ENCODE measurements around the gene RMND5B.

The RMND5B gene

GRCh38 chr5:178131446-178131996 lies 707 bp downstream of the RMND5B start:
- no peaks in the 10 kb centered on the region for H3K9me3 ChIP-seq (ENCODE audit: insufficient read depth, low read depth, low read length)
- WGBS, result 16% methylated on average over 10 of the region's 10 CpGs
- H3K36me3 ChIP-seq (ENCODE audit: insufficient read depth, low read length), result peaks cover 27% of the 10 kb centered on the region
- H3K4me1 ChIP-seq (ENCODE audit: insufficient read depth, low read length), result peaks cover 13% of the 10 kb centered on the region
- H3K9ac ChIP-seq (ENCODE audit: low read depth, low read length), result peak overlapping the region; percentile 94
- peak overlapping the region; percentile 80 for H3K4me3 ChIP-seq (ENCODE audit: low read length)
- H3K27me3 ChIP-seq (ENCODE audit: insufficient read depth, low read length), result no peaks in the 10 kb centered on the region
- peak overlapping the region; percentile 99 for H3K27ac ChIP-seq (ENCODE audit: low read depth, low read length)

DNA sequence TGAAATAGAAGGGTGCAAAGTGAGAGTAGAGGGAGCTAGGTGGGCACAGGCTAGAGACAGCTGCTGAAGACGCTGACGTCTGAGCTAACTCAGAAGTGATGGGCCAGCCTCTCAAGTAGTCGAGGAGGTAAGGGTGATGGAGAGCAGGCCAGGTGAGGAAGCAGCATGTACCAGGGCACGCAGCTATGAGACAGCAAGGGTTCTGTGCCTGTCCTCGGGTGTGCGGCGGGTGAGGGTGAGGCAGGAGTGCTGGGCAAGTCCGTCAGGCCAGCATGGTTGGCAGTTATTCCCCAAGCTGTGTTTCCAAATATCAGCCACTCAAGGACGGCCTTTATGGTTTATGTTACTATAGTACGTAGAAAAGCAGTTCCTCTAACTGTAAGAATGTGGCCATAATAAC lies 6.2 kb downstream of the RMND5B start:
- WGBS, result 91% methylated on average over 10 of the region's 10 CpGs
- H3K9ac ChIP-seq (ENCODE audit: low read depth, low read length), result no peak overlapping the region
- no peaks in the 10 kb centered on the region for H3K9me3 ChIP-seq (ENCODE audit: insufficient read depth, low read depth, low read length)
- no peak overlapping the region for H3K27ac ChIP-seq (ENCODE audit: low read depth, low read length)
- H3K36me3 ChIP-seq (ENCODE audit: insufficient read depth, low read length), result peaks cover 78% of the 10 kb centered on the region
- no peaks in the 10 kb centered on the region for H3K4me1 ChIP-seq (ENCODE audit: insufficient read depth, low read length)
- H3K4me3 ChIP-seq (ENCODE audit: low read length), result no peak overlapping the region
- no peaks in the 10 kb centered on the region for H3K27me3 ChIP-seq (ENCODE audit: insufficient read depth, low read length)

DNA sequence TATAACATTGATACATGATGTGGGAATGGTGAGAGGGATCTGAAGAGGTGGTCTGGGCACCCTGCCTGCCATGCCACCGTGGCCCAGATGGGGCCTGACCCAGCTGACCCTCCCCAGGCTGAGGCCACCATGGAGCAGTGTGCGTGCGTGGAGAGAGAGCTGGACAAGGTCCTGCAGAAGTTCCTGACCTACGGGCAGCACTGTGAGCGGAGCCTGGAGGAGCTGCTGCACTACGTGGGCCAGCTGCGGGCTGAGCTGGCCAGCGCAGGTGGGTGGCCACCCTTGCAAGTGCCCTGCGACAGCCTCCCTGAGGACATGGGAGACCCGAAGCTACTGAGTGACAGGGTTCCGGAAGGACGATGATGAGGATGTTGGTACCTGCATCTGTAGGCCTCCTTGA lies 7.2 kb downstream of the RMND5B start:
- Histone ChIP-seq H3K9ac (ENCODE audit: low read depth, low read length) (no peak overlapping the region), H3K36me3 (ENCODE audit: insufficient read depth, low read length) (peaks cover 88% of the 10 kb centered on the region), H3K9me3 (ENCODE audit: insufficient read depth, low read depth, low read length) (no peaks in the 10 kb centered on the region), H3K27me3 (ENCODE audit: insufficient read depth, low read length) (no peaks in the 10 kb centered on the region), H3K4me3 (ENCODE audit: low read length) (no peak overlapping the region), H3K27ac (ENCODE audit: low read depth, low read length) (no peak overlapping the region), H3K4me1 (ENCODE audit: insufficient read depth, low read length) (no peaks in the 10 kb centered on the region)
- WGBS, result 96% methylated on average over 12 of the region's 12 CpGs

DNA sequence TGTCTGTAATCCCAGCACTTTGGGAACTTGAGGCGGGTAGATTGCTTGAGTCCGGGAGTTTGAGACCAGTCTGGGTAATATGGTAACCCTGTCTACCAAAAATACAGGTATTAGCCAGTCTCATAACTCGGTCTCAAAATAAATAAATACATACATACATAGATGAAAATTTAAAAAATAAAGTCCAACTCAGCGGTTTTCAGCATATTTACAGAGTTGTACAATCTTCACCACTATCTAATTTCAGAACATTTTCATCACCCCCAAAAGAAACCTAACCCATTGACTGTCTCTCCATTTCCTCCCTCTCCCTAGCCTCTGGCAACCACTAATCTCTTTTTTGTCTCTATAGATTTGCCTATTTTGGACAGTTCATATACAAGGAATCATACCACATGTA lies 10.7 kb downstream of the RMND5B start:
- H3K4me3 ChIP-seq (ENCODE audit: low read length), result no peak overlapping the region
- H3K36me3 ChIP-seq (ENCODE audit: insufficient read depth, low read length), result peaks cover 95% of the 10 kb centered on the region
- H3K27me3 ChIP-seq (ENCODE audit: insufficient read depth, low read length), result no peaks in the 10 kb centered on the region
- H3K9ac ChIP-seq (ENCODE audit: low read depth, low read length), result no peak overlapping the region
- WGBS, result 93% methylated on average over 4 of the region's 4 CpGs
- no peaks in the 10 kb centered on the region for H3K4me1 ChIP-seq (ENCODE audit: insufficient read depth, low read length)
- H3K27ac ChIP-seq (ENCODE audit: low read depth, low read length), result no peak overlapping the region
- H3K9me3 ChIP-seq (ENCODE audit: insufficient read depth, low read depth, low read length), result no peaks in the 10 kb centered on the region

GRCh38 chr5:178142642-178143041 lies 11.8 kb downstream of the RMND5B start:
- H3K9ac ChIP-seq (ENCODE audit: low read depth, low read length), result no peak overlapping the region
- H3K4me1 ChIP-seq (ENCODE audit: insufficient read depth, low read length), result no peaks in the 10 kb centered on the region
- peaks cover 96% of the 10 kb centered on the region for H3K36me3 ChIP-seq (ENCODE audit: insufficient read depth, low read length)
- WGBS, result 96% methylated on average over 20 of the region's 20 CpGs
- no peaks in the 10 kb centered on the region for H3K27me3 ChIP-seq (ENCODE audit: insufficient read depth, low read length)
- H3K27ac ChIP-seq (ENCODE audit: low read depth, low read length), result no peak overlapping the region
- no peak overlapping the region for H3K4me3 ChIP-seq (ENCODE audit: low read length)
- H3K9me3 ChIP-seq (ENCODE audit: insufficient read depth, low read depth, low read length), result no peaks in the 10 kb centered on the region

- no peaks in the 10 kb centered on the region for H3K4me1 ChIP-seq (ENCODE audit: insufficient read depth, low read length)
- H3K27me3 ChIP-seq (ENCODE audit: insufficient read depth, low read length), result no peaks in the 10 kb centered on the region
- H3K9me3 ChIP-seq (ENCODE audit: insufficient read depth, low read depth, low read length), result no peaks in the 10 kb centered on the region
- no peak overlapping the region for H3K27ac ChIP-seq (ENCODE audit: low read depth, low read length)
- 96% methylated on average over 6 of the region's 6 CpGs for WGBS
- no peak overlapping the region for H3K4me3 ChIP-seq (ENCODE audit: low read length)
- H3K36me3 ChIP-seq (ENCODE audit: insufficient read depth, low read length), result peaks cover 96% of the 10 kb centered on the region
- no peak overlapping the region for H3K9ac ChIP-seq (ENCODE audit: low read depth, low read length)
These were observed 12.4 kb downstream of the RMND5B start for GRCh38 chr5:178143246-178143645.

DNA sequence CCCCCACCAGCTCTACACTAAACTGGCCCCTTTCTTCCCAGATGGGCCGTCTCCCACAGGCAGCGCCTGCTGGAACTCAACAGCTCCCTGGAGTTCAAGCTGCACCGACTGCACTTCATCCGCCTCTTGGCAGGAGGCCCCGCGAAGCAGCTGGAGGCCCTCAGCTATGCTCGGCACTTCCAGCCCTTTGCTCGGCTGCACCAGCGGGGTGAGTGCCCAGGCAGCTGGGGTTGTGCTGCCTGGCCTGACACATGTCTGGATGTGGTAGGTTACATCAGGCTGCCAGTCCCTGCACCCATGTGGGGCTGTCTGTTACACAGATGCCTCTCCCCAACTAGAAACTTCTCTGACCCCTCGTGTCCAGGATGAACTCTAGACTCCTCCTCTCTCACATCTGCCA lies 13.1 kb downstream of the RMND5B start:
- Histone ChIP-seq H3K9ac (ENCODE audit: low read depth, low read length) (no peak overlapping the region), H3K36me3 (ENCODE audit: insufficient read depth, low read length) (peaks cover 96% of the 10 kb centered on the region), H3K27ac (ENCODE audit: low read depth, low read length) (no peak overlapping the region), H3K27me3 (ENCODE audit: insufficient read depth, low read length) (no peaks in the 10 kb centered on the region), H3K4me1 (ENCODE audit: insufficient read depth, low read length) (no peaks in the 10 kb centered on the region), H3K9me3 (ENCODE audit: insufficient read depth, low read depth, low read length) (no peaks in the 10 kb centered on the region), H3K4me3 (ENCODE audit: low read length) (no peak overlapping the region)
- WGBS, result 94% methylated on average over 10 of the region's 10 CpGs

DNA sequence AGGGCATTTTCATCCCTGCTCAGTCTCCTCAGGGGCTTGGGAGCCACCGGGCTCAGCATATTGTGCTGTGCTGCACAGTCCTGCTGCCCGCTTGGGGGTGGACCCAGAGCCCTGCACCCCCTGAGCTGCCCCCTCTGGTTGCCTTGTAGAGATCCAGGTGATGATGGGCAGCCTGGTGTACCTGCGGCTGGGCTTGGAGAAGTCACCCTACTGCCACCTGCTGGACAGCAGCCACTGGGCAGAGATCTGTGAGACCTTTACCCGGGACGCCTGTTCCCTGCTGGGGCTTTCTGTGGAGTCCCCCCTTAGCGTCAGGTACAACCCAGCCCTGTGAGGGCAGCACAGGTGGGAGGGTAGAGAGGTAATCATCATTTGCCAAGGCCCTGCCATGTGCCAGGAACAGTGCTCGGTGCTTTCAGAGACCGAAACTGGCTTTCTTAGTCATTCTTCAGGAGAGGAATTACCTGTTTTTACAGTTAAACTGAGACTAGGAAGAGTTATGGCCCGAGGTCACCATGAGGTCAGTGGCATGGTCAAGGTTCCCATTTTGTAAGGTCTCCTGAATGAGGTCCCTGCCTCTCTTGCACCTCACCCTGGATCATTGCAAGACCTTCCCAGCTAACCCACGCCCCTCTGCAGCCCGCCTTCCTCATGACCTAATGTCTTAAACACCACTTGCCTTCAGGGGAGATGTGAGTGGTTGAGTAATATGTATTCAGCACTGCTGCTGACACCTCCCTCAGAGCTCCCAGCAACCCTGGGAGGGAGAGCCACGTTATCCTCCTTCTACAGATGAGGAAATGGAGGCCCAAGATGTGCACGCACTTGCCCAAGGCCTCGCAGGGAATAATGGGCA lies 15.4 kb downstream of the RMND5B start:
- Histone ChIP-seq H3K27ac (ENCODE audit: low read depth, low read length) (no peak overlapping the region), H3K4me3 (ENCODE audit: low read length) (no peak overlapping the region), H3K9ac (ENCODE audit: low read depth, low read length) (no peak overlapping the region), H3K27me3 (ENCODE audit: insufficient read depth, low read length) (no peaks in the 10 kb centered on the region), H3K9me3 (ENCODE audit: insufficient read depth, low read depth, low read length) (no peaks in the 10 kb centered on the region), H3K36me3 (ENCODE audit: insufficient read depth, low read length) (peaks cover 98% of the 10 kb centered on the region), H3K4me1 (ENCODE audit: insufficient read depth, low read length) (no peaks in the 10 kb centered on the region)
- WGBS, result 71% methylated on average over 13 of the region's 14 CpGs

DNA sequence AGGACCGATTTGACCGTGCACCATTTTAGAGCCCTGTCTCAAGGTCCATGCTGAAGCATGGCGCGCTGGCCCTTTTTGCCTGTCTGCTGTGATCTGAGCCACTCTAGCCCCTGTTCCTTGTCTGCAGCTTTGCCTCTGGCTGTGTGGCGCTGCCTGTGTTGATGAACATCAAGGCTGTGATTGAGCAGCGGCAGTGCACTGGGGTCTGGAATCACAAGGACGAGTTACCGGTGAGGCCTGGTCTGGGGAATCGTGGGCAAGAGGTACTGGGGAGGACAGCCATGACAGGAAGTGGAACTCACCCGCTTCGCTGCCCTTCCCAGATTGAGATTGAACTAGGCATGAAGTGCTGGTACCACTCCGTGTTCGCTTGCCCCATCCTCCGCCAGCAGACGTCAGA lies 16.6 kb downstream of the RMND5B start:
- no peak overlapping the region for H3K4me3 ChIP-seq (ENCODE audit: low read length)
- H3K9ac ChIP-seq (ENCODE audit: low read depth, low read length), result no peak overlapping the region
- no peak overlapping the region for H3K27ac ChIP-seq (ENCODE audit: low read depth, low read length)
- no peaks in the 10 kb centered on the region for H3K9me3 ChIP-seq (ENCODE audit: insufficient read depth, low read depth, low read length)
- H3K27me3 ChIP-seq (ENCODE audit: insufficient read depth, low read length), result no peaks in the 10 kb centered on the region
- no peaks in the 10 kb centered on the region for H3K4me1 ChIP-seq (ENCODE audit: insufficient read depth, low read length)
- 89% methylated on average over 15 of the region's 15 CpGs for WGBS
- H3K36me3 ChIP-seq (ENCODE audit: insufficient read depth, low read length), result peaks cover 96% of the 10 kb centered on the region

DNA sequence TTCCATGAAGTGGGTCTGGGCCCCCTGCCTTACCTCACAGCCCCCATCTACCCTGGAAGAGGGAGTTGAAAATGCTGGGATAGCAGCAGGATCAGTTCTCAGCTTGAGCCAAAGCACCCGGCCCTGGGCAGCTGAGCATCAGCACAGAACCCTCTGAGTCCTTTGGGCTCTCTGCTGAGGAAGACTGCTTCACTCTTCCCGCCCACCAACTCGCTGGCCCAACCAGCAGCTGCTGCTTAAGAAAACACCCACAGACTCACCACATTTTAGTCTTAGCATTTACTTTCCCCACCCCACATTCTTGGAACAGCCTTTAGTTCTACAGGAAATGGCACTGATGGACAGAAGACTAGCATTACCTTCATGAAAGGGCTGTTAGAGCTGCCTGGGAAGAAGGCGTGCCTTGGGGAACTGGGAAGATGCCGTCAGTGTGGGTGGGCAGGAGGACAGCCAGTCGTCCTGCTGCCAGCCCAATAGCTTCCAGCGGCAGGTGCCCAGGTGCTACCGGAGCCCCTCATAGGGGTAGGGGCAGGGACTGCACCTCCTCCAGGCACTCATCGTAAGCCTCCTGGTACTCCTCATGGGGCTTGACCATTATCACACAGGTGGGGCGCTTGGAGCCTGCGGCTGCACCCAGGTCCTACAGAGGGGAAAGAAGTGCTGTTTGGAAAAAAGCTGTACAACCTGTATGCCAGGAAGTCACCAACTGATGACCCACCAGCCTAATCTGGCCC lies 18.6 kb downstream of the RMND5B start:
- Histone ChIP-seq H3K36me3 (ENCODE audit: insufficient read depth, low read length) (peaks cover 80% of the 10 kb centered on the region), H3K9ac (ENCODE audit: low read depth, low read length) (no peak overlapping the region), H3K4me1 (ENCODE audit: insufficient read depth, low read length) (no peaks in the 10 kb centered on the region), H3K9me3 (ENCODE audit: insufficient read depth, low read depth, low read length) (no peaks in the 10 kb centered on the region), H3K27me3 (ENCODE audit: insufficient read depth, low read length) (no peaks in the 10 kb centered on the region), H3K27ac (ENCODE audit: low read depth, low read length) (no peak overlapping the region), H3K4me3 (ENCODE audit: low read length) (no peak overlapping the region)
- WGBS, result 93% methylated on average over 11 of the region's 11 CpGs

GRCh38 chr5:178150977-178151734 lies 20.3 kb downstream of the RMND5B start:
- H3K9ac ChIP-seq (ENCODE audit: low read depth, low read length), result no peak overlapping the region
- peaks cover 64% of the 10 kb centered on the region for H3K36me3 ChIP-seq (ENCODE audit: insufficient read depth, low read length)
- 85% methylated on average over 11 of the region's 11 CpGs for WGBS
- no peaks in the 10 kb centered on the region for H3K4me1 ChIP-seq (ENCODE audit: insufficient read depth, low read length)
- H3K27me3 ChIP-seq (ENCODE audit: insufficient read depth, low read length), result no peaks in the 10 kb centered on the region
- no peak overlapping the region for H3K4me3 ChIP-seq (ENCODE audit: low read length)
- H3K27ac ChIP-seq (ENCODE audit: low read depth, low read length), result no peak overlapping the region
- no peaks in the 10 kb centered on the region for H3K9me3 ChIP-seq (ENCODE audit: insufficient read depth, low read depth, low read length)

Measured in HUES64 (cell line).